Smooth muscle cell (in vitro differentiated cells): ENCODE measurements around the gene MBOAT1. TPM values are rescaled to one million over a fixed set of nuclear protein-coding genes. Genes with fewer than 3 reads are reported as not detected.

Experiments used
- DNase-seq: peaks from one replicate; lab custom pipeline; 2025; ENCODE audit not compliant: unreplicated experiment; lab: John Stamatoyannopoulos, UW
- H2AFZ ChIP-seq: fragments of 200-600 bp; sonication (generic); 2 replicates; pipeline ENCODE4 v1.6.0; 2016; ENCODE audit warnings: antibody characterized with exemption, low read depth, mild to moderate bottlenecking
- H3F3A ChIP-seq: fragments of 200-600 bp; sonication (generic); 2 replicates; pipeline ENCODE4 v1.6.0; 2017; ENCODE audit warnings: antibody characterized with exemption, low read depth
- H3K27ac ChIP-seq: fragments of 200-600 bp; sonication (generic); 2 replicates; pipeline ENCODE4 v1.5.1; 2016; ENCODE audit warnings: low read depth, mild to moderate bottlenecking
- H3K27me3 ChIP-seq: fragments of 200-600 bp; sonication (generic); 2 replicates; pipeline ENCODE4 v1.6.1; 2016; ENCODE audit warnings: low read depth, mild to moderate bottlenecking
- H3K36me3 ChIP-seq: fragments of 200-600 bp; sonication (generic); 2 replicates; pipeline ENCODE4 v1.5.1; 2016; ENCODE audit warnings: low read depth
- H3K4me1 ChIP-seq: fragments of 200-600 bp; sonication (generic); 2 replicates; pipeline ENCODE4 v1.5.1; 2016; ENCODE audit warnings: low read depth
- H3K4me2 ChIP-seq: fragments of 200-600 bp; sonication (generic); 2 replicates; pipeline ENCODE4 v1.6.0; 2016; ENCODE audit warnings: mild to moderate bottlenecking
- H3K4me3 ChIP-seq: fragments of 200-600 bp; sonication (generic); 2 replicates; pipeline ENCODE4 v1.5.1; 2016; ENCODE audit warnings: mild to moderate bottlenecking
- H3K79me2 ChIP-seq: fragments of 200-600 bp; sonication (generic); 2 replicates; pipeline ENCODE4 v1.6.0; 2016; ENCODE audit warnings: low read depth, mild to moderate bottlenecking
- H3K9ac ChIP-seq: fragments of 200-600 bp; sonication (generic); 2 replicates; pipeline ENCODE4 v1.6.0; 2016; ENCODE audit warnings: low read depth
- H3K9me3 ChIP-seq: fragments of 200-600 bp; sonication (generic); replicated peaks from 2 replicates; pipeline ENCODE4 v1.5.1; 2016; ENCODE audit warnings: low read depth
- H4K20me1 ChIP-seq: fragments of 200-600 bp; sonication (generic); 2 replicates; pipeline ENCODE4 v1.6.0; 2016; ENCODE audit warnings: low read depth
- CTCF ChIP-seq: fragments of 200-600 bp; sonication (generic); IDR thresholded peaks from 2 replicates; pipeline ENCODE4 v1.5.1; 2017; ENCODE audit warnings: borderline replicate concordance, mild to moderate bottlenecking, antibody characterized with exemption; ENCODE audit not compliant: insufficient read depth, poor library complexity, severe bottlenecking
- WGBS: methylation state at CpG from one replicate; pipeline ENCODE4 v1.1.7; 2016; ENCODE audit warnings: low lambda C conversion rate; 5-methylcytosine and 5-hydroxymethylcytosine counted together
- polyA plus RNA-seq: library from polyadenylated mRNA; unstranded; fragments of >200 nt; fragmentation: Nextera tagmentation; extraction: Ambion mirVana; gene quantifications from 2 replicates; pipeline ENCODE4 v1.2.1, GENCODE V29; 2016
- total RNA-seq: library from RNA; depleted of rRNA; stranded (reverse); fragments of >200 nt; gene quantifications from 2 replicates; pipeline ENCODE4 v1.2.3, GENCODE V29; 2014

Gene MBOAT1
- total and polyA plus RNA-seq, 2 experiments from 2014 or later = 0.73 to 2.5 TPM

- Histone ChIP-seq H4K20me1 (no peaks in the 10 kb centered on the region), H2AFZ (no peak overlapping the region), H3K27me3 (no peaks in the 10 kb centered on the region), H3F3A (no peaks in the 10 kb centered on the region), H3K79me2 (no peaks in the 10 kb centered on the region), H3K9me3 (no peaks in the 10 kb centered on the region), H3K36me3 (no peaks in the 10 kb centered on the region), H3K27ac (no peak overlapping the region), H3K4me3 (no peak overlapping the region), H3K4me2 (no peak overlapping the region), H3K4me1 (no peaks in the 10 kb centered on the region), H3K9ac (no peak overlapping the region)
- DNase-seq = no peak
- WGBS = 86% methylated on average over 6 of the region's 6 CpGs
- no peak for TF ChIP-seq CTCF
Observed at GRCh38 chr6:20109526-20109925, 102.7 kb downstream of the MBOAT1 start.

GRCh38 chr6:20105838-20106237 lies 106.4 kb downstream of the MBOAT1 start:
- no peak overlapping the region for H3K27ac ChIP-seq
- H3K9ac ChIP-seq = no peak overlapping the region
- H3F3A ChIP-seq = no peaks in the 10 kb centered on the region
- no peak overlapping the region for H3K4me3 ChIP-seq
- DNase-seq = no peak
- H3K79me2 ChIP-seq = no peaks in the 10 kb centered on the region
- H3K4me1 ChIP-seq = no peaks in the 10 kb centered on the region
- H4K20me1 ChIP-seq = no peaks in the 10 kb centered on the region
- H3K27me3 ChIP-seq = no peaks in the 10 kb centered on the region
- no peak for TF ChIP-seq CTCF
- 84% methylated on average over 4 of the region's 4 CpGs for WGBS
- H2AFZ ChIP-seq = no peak overlapping the region
- no peaks in the 10 kb centered on the region for H3K9me3 ChIP-seq
- H3K4me2 ChIP-seq = no peak overlapping the region
- H3K36me3 ChIP-seq = no peaks in the 10 kb centered on the region

DNA sequence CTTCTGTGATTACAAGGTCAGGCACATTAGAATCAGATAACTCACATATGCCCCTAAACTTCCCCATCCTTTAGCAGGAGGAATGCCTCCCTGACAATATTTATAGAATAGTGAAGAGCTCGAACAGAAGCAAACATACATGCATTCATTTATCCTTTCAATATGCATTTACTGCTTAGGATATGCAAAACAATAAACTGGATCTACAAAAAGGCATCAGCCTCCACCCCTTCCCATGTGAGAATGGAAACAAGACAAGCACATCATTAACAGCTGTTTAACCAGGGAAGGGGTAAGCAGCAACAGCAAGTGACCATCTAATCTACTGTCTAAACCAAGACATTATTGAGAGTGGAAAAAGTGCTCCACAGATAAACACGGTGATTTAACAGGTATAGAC lies 107.6 kb downstream of the MBOAT1 start:
- 92% methylated on average over 2 of the region's 2 CpGs for WGBS
- Histone ChIP-seq H3F3A (no peaks in the 10 kb centered on the region), H3K9me3 (no peaks in the 10 kb centered on the region), H4K20me1 (no peaks in the 10 kb centered on the region), H3K27ac (no peak overlapping the region), H3K79me2 (no peaks in the 10 kb centered on the region), H2AFZ (no peak overlapping the region), H3K36me3 (no peaks in the 10 kb centered on the region), H3K27me3 (no peaks in the 10 kb centered on the region), H3K4me2 (no peak overlapping the region), H3K4me3 (no peak overlapping the region), H3K4me1 (no peaks in the 10 kb centered on the region), H3K9ac (no peak overlapping the region)
- DNase-seq = no peak
- TF ChIP-seq CTCF = no peak

DNA sequence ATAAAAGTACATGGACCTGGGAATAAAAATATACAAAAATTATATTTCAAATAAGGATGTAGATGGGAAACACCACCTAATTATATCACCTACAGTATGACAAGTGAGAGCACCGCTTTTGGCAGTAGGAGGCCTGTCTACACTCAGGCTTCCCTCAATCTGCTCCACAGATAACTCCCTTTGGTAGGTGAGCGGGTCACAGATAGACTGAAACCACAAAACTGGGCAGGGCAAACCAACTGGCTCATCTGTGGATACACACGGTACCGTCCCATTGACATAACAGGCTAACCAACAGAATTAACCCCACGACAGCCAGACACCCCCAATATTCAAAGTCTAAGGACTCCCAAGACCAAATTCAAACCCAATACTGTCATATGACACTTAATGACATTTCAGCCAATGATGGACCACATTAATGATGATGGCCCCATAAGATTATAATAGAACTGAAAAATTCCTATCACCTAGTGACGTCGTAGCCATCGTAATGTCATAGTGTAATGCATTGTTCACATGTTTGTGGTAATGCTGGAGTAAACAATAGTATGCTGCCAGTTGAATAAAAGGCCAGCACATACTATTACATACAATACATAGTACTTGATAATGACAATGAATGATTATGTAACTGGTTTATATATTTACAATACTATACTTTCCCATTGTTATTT lies 109.7 kb downstream of the MBOAT1 start:
- H4K20me1 ChIP-seq = no peaks in the 10 kb centered on the region
- no peak for TF ChIP-seq CTCF
- H3K9ac ChIP-seq = no peak overlapping the region
- H3K27ac ChIP-seq = no peak overlapping the region
- DNase-seq = no peak
- WGBS = 90% methylated on average over 8 of the region's 8 CpGs
- H3K4me3 ChIP-seq = no peak overlapping the region
- no peaks in the 10 kb centered on the region for H3F3A ChIP-seq
- H3K4me1 ChIP-seq = no peaks in the 10 kb centered on the region
- no peak overlapping the region for H3K4me2 ChIP-seq
- no peaks in the 10 kb centered on the region for H3K36me3 ChIP-seq
- no peaks in the 10 kb centered on the region for H3K9me3 ChIP-seq
- H2AFZ ChIP-seq = no peak overlapping the region
- no peaks in the 10 kb centered on the region for H3K79me2 ChIP-seq
- H3K27me3 ChIP-seq = no peaks in the 10 kb centered on the region
